ENCODE measurements around the gene TANGO6.
"Not testable (repeated sequence)": the region's sequence is repeated elsewhere in the genome, so short reads cannot be mapped to it uniquely, and the experiment has no call there.

GRCh38 chr16:69051517-69051830, 208.1 kb downstream of the TANGO6 start:
- TF ChIP-seq, protein P1, sequence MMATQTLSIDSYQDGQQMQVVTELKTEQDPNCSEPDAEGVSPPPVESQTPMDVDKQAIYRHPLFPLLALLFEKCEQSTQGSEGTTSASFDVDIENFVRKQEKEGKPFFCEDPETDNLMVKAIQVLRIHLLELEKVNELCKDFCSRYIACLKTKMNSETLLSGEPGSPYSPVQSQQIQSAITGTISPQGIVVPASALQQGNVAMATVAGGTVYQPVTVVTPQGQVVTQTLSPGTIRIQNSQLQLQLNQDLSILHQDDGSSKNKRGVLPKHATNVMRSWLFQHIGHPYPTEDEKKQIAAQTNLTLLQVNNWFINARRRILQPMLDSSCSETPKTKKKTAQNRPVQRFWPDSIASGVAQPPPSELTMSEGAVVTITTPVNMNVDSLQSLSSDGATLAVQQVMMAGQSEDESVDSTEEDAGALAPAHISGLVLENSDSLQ (IDR thresholded peaks at IDR 0.05), result not testable (repeated sequence)
- TF ChIP-seq LEF1 (IDR thresholded peaks at IDR 0.05; ENCODE audit: borderline replicate concordance); FOXM1 (IDR thresholded peaks at IDR 0.05; ENCODE audit: borderline replicate concordance); FOXK2 (IDR thresholded peaks at IDR 0.05); ZNF384 (IDR thresholded peaks at IDR 0.05); FOXA1 (IDR thresholded peaks at IDR 0.05); SUZ12 (IDR thresholded peaks at IDR 0.05); HDGF (IDR thresholded peaks at IDR 0.05; ENCODE audit: borderline replicate concordance): not testable (repeated sequence)
